Suprapubic skin (tissue), 4 donors: ENCODE data around the gene PSMG3. TPM values are rescaled to one million over a fixed set of nuclear protein-coding genes. Genes with fewer than 3 reads are reported as not detected.

Experiments used
- DNase-seq, 2 donors: peaks; one replicate each; pipeline ENCODE4 v3.0.0-alpha.2; 2019; ENCODE audit warnings: low spot score in 2 of 2
- H3K27ac ChIP-seq: fragments of 200-600 bp; sonication (generic); one replicate; pipeline ENCODE4 v1.5.1; 2019
- H3K27me3 ChIP-seq: fragments of 200-600 bp; sonication (generic); one replicate; pipeline ENCODE4 v1.5.1; 2019
- H3K36me3 ChIP-seq: fragments of 200-600 bp; sonication (generic); one replicate; pipeline ENCODE4 v1.5.1; 2019
- H3K4me1 ChIP-seq: fragments of 200-600 bp; sonication (generic); one replicate; pipeline ENCODE4 v1.5.1; 2019
- H3K4me3 ChIP-seq: fragments of 200-600 bp; sonication (generic); one replicate; pipeline ENCODE4 v1.5.1; 2019; ENCODE audit warnings: mild to moderate bottlenecking
- H3K9me3 ChIP-seq: fragments of 200-600 bp; sonication (generic); one replicate; pipeline ENCODE4 v1.5.1; 2019
- CTCF ChIP-seq, 2 donors: fragments of 200-600 bp in 1 of 2; fragments of 450-650 bp in 1 of 2; sonication (generic) in 1 of 2; IDR thresholded peaks; one replicate each; pipeline ENCODE4 v1.5.1; 2016 to 2019; ENCODE audit warnings: antibody characterized with exemption in 2 of 2, mild to moderate bottlenecking in 1 of 2, moderate library complexity in 1 of 2
- EP300 ChIP-seq: sonication (generic); formaldehyde crosslinking; IDR thresholded peaks from one replicate; pipeline ENCODE4 v1.6.1; 2017; ENCODE audit warnings: antibody characterized with exemption
- POLR2A ChIP-seq, 2 donors: fragments of 450-650 bp; IDR thresholded peaks; one replicate each; pipeline ENCODE4 v1.6.1; 2017; ENCODE audit warnings: antibody characterized with exemption in 2 of 2, mild to moderate bottlenecking in 2 of 2, moderate library complexity in 2 of 2
- POLR2AphosphoS5 ChIP-seq, 3 donors: sonication (generic); formaldehyde crosslinking; IDR thresholded peaks; one replicate each; pipeline ENCODE4 v1.6.1; 2017; ENCODE audit warnings: antibody characterized with exemption in 3 of 3
- WGBS: methylation state at CpG from one replicate; pipeline ENCODE4 v1.1.5; 2018; 5-methylcytosine and 5-hydroxymethylcytosine counted together
- total RNA-seq, 4 donors: library from RNA; depleted of rRNA; stranded (reverse); fragments of >200 nt; gene quantifications; one replicate each; pipeline ENCODE4 v1.1.0, GENCODE V29; 2016

The PSMG3 gene
- total RNA-seq, result 10 to 100 TPM; 35.7 to 79.0 (median 62.0) TPM

GRCh38 chr7:1569833-1570632 is at the start of gene PSMG3:
Gene PSMG3, minus strand, starts transcription at chr7:1570032. Its CDS starts 693 bp downstream, at chr7:1569339.
- peak within 1 kb of the TSS; percentile 93 for H3K27ac ChIP-seq
- 0% methylated on average over 33 of the region's 95 CpGs for WGBS
- peaks cover 6% of the 10 kb centered on the region for H3K36me3 ChIP-seq

GRCh38 chr7:1618475-1618874 is 48.6 kb upstream of the PSMG3 start:
- H3K27ac ChIP-seq, result no peak overlapping the region
- peaks cover 22% of the 10 kb centered on the region for H3K27me3 ChIP-seq
- H3K4me1 ChIP-seq, result no peaks in the 10 kb centered on the region
- DNase-seq, result no peak
- H3K36me3 ChIP-seq, result no peaks in the 10 kb centered on the region
- TF ChIP-seq EP300 (no peak), POLR2AphosphoS5 (IDR thresholded peaks at IDR 0.05) (no peak), POLR2A (IDR thresholded peaks at IDR 0.05) (no peak)
- 78% methylated on average over 3 of the region's 3 CpGs for WGBS
- H3K4me3 ChIP-seq, result no peak overlapping the region
- no peaks in the 10 kb centered on the region for H3K9me3 ChIP-seq

More at GRCh38 chr7:1569833-1570632, at the start of gene PSMG3:
- H3K4me1 ChIP-seq, result peaks cover 59% of the 10 kb centered on the region
- DNase-seq, result peak; percentile 93 to 96
- H3K4me3 ChIP-seq, result peak within 1 kb of the TSS; percentile 80
- H3K9me3 ChIP-seq, result no peaks in the 10 kb centered on the region
- H3K27me3 ChIP-seq, result no peaks in the 10 kb centered on the region
- TF ChIP-seq EP300 (no peak), CTCF (IDR thresholded peaks at IDR 0.05) (peak in 1 of 2 donors; percentile 8), POLR2A (IDR thresholded peaks at IDR 0.05) (peak in 1 of 2 donors; percentile 68), POLR2AphosphoS5 (IDR thresholded peaks at IDR 0.05) (peak in 2 of 3 donors; percentile 44 to 62)

- no peak for DNase-seq
- H3K4me3 ChIP-seq, result no peak overlapping the region
- peaks cover 22% of the 10 kb centered on the region for H3K27me3 ChIP-seq
- H3K36me3 ChIP-seq, result no peaks in the 10 kb centered on the region
- no peak overlapping the region for H3K27ac ChIP-seq
- H3K9me3 ChIP-seq, result no peaks in the 10 kb centered on the region
- TF ChIP-seq EP300 (no peak), POLR2A (IDR thresholded peaks at IDR 0.05) (no peak), POLR2AphosphoS5 (IDR thresholded peaks at IDR 0.05) (no peak), CTCF (IDR thresholded peaks at IDR 0.05) (no peak)
- H3K4me1 ChIP-seq, result no peaks in the 10 kb centered on the region
- WGBS, result 68% methylated on average over 7 of the region's 8 CpGs
These were observed 48.1 kb upstream of the PSMG3 start for GRCh38 chr7:1617957-1618356.

- DNase-seq, result no peak
- H3K27me3 ChIP-seq, result peaks cover 20% of the 10 kb centered on the region
- no peak overlapping the region for H3K27ac ChIP-seq
- no peak for TF ChIP-seq POLR2AphosphoS5 (IDR thresholded peaks at IDR 0.05)
- TF ChIP-seq CTCF (IDR thresholded peaks at IDR 0.05), result no peak
- TF ChIP-seq POLR2A (IDR thresholded peaks at IDR 0.05), result no peak
- no peak for TF ChIP-seq EP300
- H3K4me1 ChIP-seq, result no peaks in the 10 kb centered on the region
- no peaks in the 10 kb centered on the region for H3K9me3 ChIP-seq
- H3K36me3 ChIP-seq, result no peaks in the 10 kb centered on the region
- 95% methylated on average over 6 of the region's 8 CpGs for WGBS
- H3K4me3 ChIP-seq, result no peak overlapping the region
These were observed 46.9 kb upstream of the PSMG3 start for GRCh38 chr7:1616741-1617140.

GRCh38 chr7:1611708-1612241 is 41.9 kb upstream of the PSMG3 start:
- no peaks in the 10 kb centered on the region for H3K36me3 ChIP-seq
- WGBS, result 20% methylated on average over 5 of the region's 10 CpGs
- no peak overlapping the region for H3K4me3 ChIP-seq
- no peak for DNase-seq
- no peak overlapping the region for H3K27ac ChIP-seq
- H3K27me3 ChIP-seq, result peaks cover 17% of the 10 kb centered on the region
- H3K4me1 ChIP-seq, result no peaks in the 10 kb centered on the region
- TF ChIP-seq POLR2A (IDR thresholded peaks at IDR 0.05), result no peak
- peak in 1 of 3 donors; percentile 4 for TF ChIP-seq POLR2AphosphoS5 (IDR thresholded peaks at IDR 0.05)
- H3K9me3 ChIP-seq, result no peaks in the 10 kb centered on the region

- Histone ChIP-seq H3K36me3 (no peaks in the 10 kb centered on the region), H3K27ac (no peak overlapping the region), H3K4me1 (no peaks in the 10 kb centered on the region), H3K4me3 (no peak overlapping the region), H3K27me3 (peaks cover 16% of the 10 kb centered on the region), H3K9me3 (no peaks in the 10 kb centered on the region)
- no peak for TF ChIP-seq POLR2A (IDR thresholded peaks at IDR 0.05)
- TF ChIP-seq POLR2AphosphoS5 (IDR thresholded peaks at IDR 0.05), result no peak
- no peak for TF ChIP-seq CTCF (IDR thresholded peaks at IDR 0.05)
- TF ChIP-seq EP300, result no peak
- no peak for DNase-seq
- 82% methylated on average over 18 of the region's 26 CpGs for WGBS
These were observed 41.0 kb upstream of the PSMG3 start for GRCh38 chr7:1610678-1611302.
